ENCODE results near the gene SUPT16H.
A peak's percentile ranks its signal among the peaks of the same experiment; 100 is the strongest.

The SUPT16H gene

GRCh38 chr14:21383848-21384493 is at the start of gene SUPT16H:
Gene SUPT16H, minus strand, starts transcription at chr14:21384019. Its CDS starts 92 bp downstream, at chr14:21383927.
- Histone ChIP-seq H3K9me2 (replicated peaks; ENCODE audit: control insufficient read depth, low read length) (no peaks in the 10 kb centered on the region), H3K4me1 (ENCODE audit: control insufficient read depth, low read length) (peaks cover 42% of the 10 kb centered on the region), H3K79me2 (ENCODE audit: control insufficient read depth, low read length) (peaks cover 60% of the 10 kb centered on the region), H3K27ac (ENCODE audit: low read depth, low read length) (peak within 1 kb of the TSS; percentile 83), H3K27me3 (ENCODE audit: control insufficient read depth, low read length) (no peaks in the 10 kb centered on the region), H4K20me1 (ENCODE audit: control insufficient read depth, insufficient read depth, low read depth, low read length) (peaks cover 11% of the 10 kb centered on the region), H3K4me2 (ENCODE audit: low read length) (peak within 1 kb of the TSS; percentile 92), H3K9me3 (ENCODE audit: control insufficient read depth, insufficient read depth, low read length) (no peaks in the 10 kb centered on the region), H3F3A (ENCODE audit: control insufficient read depth, insufficient read depth) (peaks cover 31% of the 10 kb centered on the region), H3K36me3 (ENCODE audit: control insufficient read depth, low read length) (peaks cover 66% of the 10 kb centered on the region), H3K4me3 (ENCODE audit: low read length) (peak within 1 kb of the TSS; percentile 100)
- TF ChIP-seq CTCF (IDR thresholded peaks at IDR 0.05; ENCODE audit: low read depth, low read length, poor library complexity, severe bottlenecking), result no peak
- TF ChIP-seq EZH2phosphoT487 (IDR thresholded peaks at IDR 0.05; ENCODE audit: borderline replicate concordance, low read length), result no peak

DNA sequence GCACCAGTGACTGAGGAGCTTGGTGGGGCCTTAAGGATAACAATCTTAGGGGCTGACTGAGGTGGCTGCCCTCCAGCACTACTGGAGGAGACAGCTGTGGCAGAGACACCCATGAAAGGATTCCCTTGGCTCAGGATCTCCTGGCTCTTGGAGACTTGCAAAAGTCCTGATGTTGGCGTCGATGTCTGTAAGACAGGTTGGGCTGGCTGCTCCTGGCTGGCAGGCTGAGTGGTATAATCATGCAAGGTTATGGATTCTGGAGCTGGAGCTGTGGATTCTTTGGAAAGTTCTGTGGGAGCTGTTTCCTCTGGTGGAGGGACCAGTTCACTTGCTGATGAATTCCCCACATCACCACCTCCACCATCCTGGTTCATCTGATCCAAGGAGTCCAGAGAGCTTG is 47.3 kb upstream of the SUPT16H start:
- Histone ChIP-seq H3K4me1 (ENCODE audit: control insufficient read depth, low read length) (peaks cover 12% of the 10 kb centered on the region), H3K9me3 (ENCODE audit: control insufficient read depth, insufficient read depth, low read length) (no peaks in the 10 kb centered on the region), H3K4me3 (ENCODE audit: low read length) (no peak overlapping the region), H3F3A (ENCODE audit: control insufficient read depth, insufficient read depth) (no peaks in the 10 kb centered on the region), H3K36me3 (ENCODE audit: control insufficient read depth, low read length) (peaks cover 83% of the 10 kb centered on the region), H3K27ac (ENCODE audit: low read depth, low read length) (no peak overlapping the region), H3K27me3 (ENCODE audit: control insufficient read depth, low read length) (no peaks in the 10 kb centered on the region), H3K9me2 (replicated peaks; ENCODE audit: control insufficient read depth, low read length) (no peaks in the 10 kb centered on the region), H3K79me2 (ENCODE audit: control insufficient read depth, low read length) (peaks cover 67% of the 10 kb centered on the region), H3K4me2 (ENCODE audit: low read length) (no peak overlapping the region), H4K20me1 (ENCODE audit: control insufficient read depth, insufficient read depth, low read depth, low read length) (peaks cover 6% of the 10 kb centered on the region; the same call in 1 of the 2 replicates)
- TF ChIP-seq EZH2phosphoT487 (IDR thresholded peaks at IDR 0.05; ENCODE audit: borderline replicate concordance, low read length), result no peak
- TF ChIP-seq CTCF (IDR thresholded peaks at IDR 0.05; ENCODE audit: low read depth, low read length, poor library complexity, severe bottlenecking), result no peak

- Histone ChIP-seq H4K20me1 (ENCODE audit: control insufficient read depth, insufficient read depth, low read depth, low read length) (no peaks in the 10 kb centered on the region), H3K9me2 (replicated peaks; ENCODE audit: control insufficient read depth, low read length) (no peaks in the 10 kb centered on the region), H3K36me3 (ENCODE audit: control insufficient read depth, low read length) (peaks cover 87% of the 10 kb centered on the region), H3K9me3 (ENCODE audit: control insufficient read depth, insufficient read depth, low read length) (no peaks in the 10 kb centered on the region), H3K27ac (ENCODE audit: low read depth, low read length) (no peak overlapping the region), H3K4me2 (ENCODE audit: low read length) (no peak overlapping the region), H3K27me3 (ENCODE audit: control insufficient read depth, low read length) (no peaks in the 10 kb centered on the region), H3K4me1 (ENCODE audit: control insufficient read depth, low read length) (no peaks in the 10 kb centered on the region), H3K79me2 (ENCODE audit: control insufficient read depth, low read length) (peaks cover 45% of the 10 kb centered on the region), H3F3A (ENCODE audit: control insufficient read depth, insufficient read depth) (no peaks in the 10 kb centered on the region), H3K4me3 (ENCODE audit: low read length) (no peak overlapping the region)
- TF ChIP-seq EZH2phosphoT487 (IDR thresholded peaks at IDR 0.05; ENCODE audit: borderline replicate concordance, low read length), result no peak
- TF ChIP-seq CTCF (IDR thresholded peaks at IDR 0.05; ENCODE audit: low read depth, low read length, poor library complexity, severe bottlenecking), result no peak
These were observed 45.1 kb upstream of the SUPT16H start for GRCh38 chr14:21428930-21429329.
